Lung (tissue), 12 donors: ENCODE data around the gene MECP2. TPM values are rescaled to one million over a fixed set of nuclear protein-coding genes. Genes with fewer than 3 reads are reported as not detected.

ENCODE experiments used
- ATAC-seq: fragments of 200-7000 bp; cut with Tn5 transposase; one replicate; pipeline ENCODE4 v1.9.1; 2020; ENCODE audit warnings: moderate number of reproducible peaks; ENCODE audit not compliant: insufficient read depth, low FRiP score
- DNase-seq, 3 donors: peaks; one replicate each; pipeline ENCODE4 v3.0.0-alpha.2; 2013 to 2017
- H3K27ac ChIP-seq, 2 donors: one replicate each; pipeline ENCODE4 v1.5.1; 2013; ENCODE audit warnings: mild to moderate bottlenecking in 2 of 2, moderate library complexity in 2 of 2, control low read depth in 1 of 2, inconsistent platforms in 1 of 2, low read depth in 1 of 2, low read length in 1 of 2
- H3K27me3 ChIP-seq, 3 donors: one replicate each; pipeline ENCODE4 v1.5.1; 2013; ENCODE audit warnings: low read length in 2 of 3; ENCODE audit not compliant: control insufficient read depth in 3 of 3, insufficient read depth in 3 of 3
- H3K36me3 ChIP-seq, 4 donors: one replicate each; pipeline ENCODE4 v1.5.1; 2013; ENCODE audit warnings: low read length in 4 of 4, mild to moderate bottlenecking in 1 of 4, moderate library complexity in 1 of 4; ENCODE audit not compliant: control insufficient read depth in 4 of 4, insufficient read depth in 4 of 4
- H3K4me1 ChIP-seq, 5 donors: one replicate each; pipeline ENCODE4 v1.5.1; 2013; ENCODE audit warnings: low read length in 5 of 5, mild to moderate bottlenecking in 2 of 5, moderate library complexity in 1 of 5; ENCODE audit not compliant: control insufficient read depth in 5 of 5, insufficient read depth in 5 of 5
- H3K4me3 ChIP-seq: one replicate; pipeline ENCODE4 v1.5.1; 2013; ENCODE audit warnings: mild to moderate bottlenecking, control low read depth, moderate library complexity
- H3K9ac ChIP-seq, 2 donors: one replicate each; pipeline ENCODE4 v1.5.1; 2013; ENCODE audit warnings: low read length in 2 of 2, control low read depth in 1 of 2; ENCODE audit not compliant: insufficient read depth in 1 of 2
- H3K9me3 ChIP-seq, 4 donors: one replicate each; pipeline ENCODE4 v1.5.1; 2013; ENCODE audit warnings: low read length in 3 of 4, mild to moderate bottlenecking in 1 of 4, moderate library complexity in 1 of 4; ENCODE audit not compliant: control insufficient read depth in 4 of 4, insufficient read depth in 3 of 4
- WGBS, 2 donors: extraction: QIAGEN DNeasy Blood & Tissue Kit; methylation state at CpG; one replicate each; pipeline ENCODE4 v1.1.7; 2013; 5-methylcytosine and 5-hydroxymethylcytosine counted together
- polyA plus RNA-seq, 2 donors: library from polyadenylated mRNA; stranded (reverse); fragments of 200-250 nt; gene quantifications; one replicate each; pipeline ENCODE4 v1.2.1, GENCODE V29; 2013
- total RNA-seq, 2 donors: library from RNA; depleted of rRNA in 1 of 2; stranded (reverse); fragments of >200 nt in 1 of 2; gene quantifications; one replicate each; pipeline ENCODE4 v1.2.1, GENCODE V29; 2014 to 2021
- TF ChIP-seq, protein P1 (sequence below): IDR thresholded peaks from 2 replicates; pipeline ENCODE4 v1.5.1; 2012; ENCODE audit warnings: mild to moderate bottlenecking; ENCODE audit errors: control extremely low read depth, extremely low read depth
- donor health status: control.
- donor health status: control.
- donor health status: Bipolar disorder and iron deficiency.
- donor health status: healthy.
- donor health status: DM: yes; HTN: yes; CAD: no.

MECP2 gene
- total and polyA plus RNA-seq, 4 donors, result 20.4 to 62.9 (median 38.9) TPM

DNA sequence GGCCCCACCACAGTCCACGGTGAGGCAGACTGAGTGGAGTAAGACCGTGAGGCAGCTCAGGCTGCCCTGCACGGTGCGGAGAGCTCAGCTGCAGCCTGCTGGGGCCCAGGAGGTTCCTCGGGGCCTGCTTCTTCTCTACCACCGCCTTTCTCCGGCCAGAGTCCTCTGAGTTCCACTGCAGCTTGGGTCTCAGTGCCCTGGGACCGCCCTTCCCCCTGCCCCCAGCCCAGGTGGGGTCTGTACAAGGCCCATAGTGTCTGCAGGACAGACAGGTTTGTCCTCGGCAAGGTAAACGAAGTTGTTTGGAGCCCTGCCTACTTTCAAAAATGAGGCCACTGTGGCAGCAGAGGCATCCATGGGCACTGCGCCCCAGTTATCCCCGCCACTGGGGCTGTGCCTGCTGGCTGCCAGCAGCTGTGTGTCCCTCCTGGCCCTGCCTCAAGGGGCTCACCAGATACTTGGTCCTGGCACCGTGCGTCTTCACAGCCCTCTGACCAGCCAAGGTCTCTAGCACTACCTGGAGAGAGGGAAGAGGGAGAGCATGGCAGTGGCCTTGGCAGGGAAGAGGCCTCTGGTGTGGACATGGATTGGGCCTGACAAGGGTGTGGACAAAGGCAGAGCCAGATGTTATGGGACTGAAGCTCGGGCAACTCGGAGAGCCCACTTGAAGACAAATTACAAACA, 81.8 kb downstream of the MECP2 start:
- ATAC-seq (no peak), DNase-seq (no peak)
- H3K9me3 ChIP-seq, result peaks cover 0 to 3% (median 0%) of the 10 kb centered on the region in 4 donors
- H3K27me3 ChIP-seq, result no peaks in the 10 kb centered on the region
- peaks cover 2 to 14% (median 4%) of the 10 kb centered on the region in 5 donors for H3K4me1 ChIP-seq
- peaks cover 0 to 28% (median 2%) of the 10 kb centered on the region in 4 donors for H3K36me3 ChIP-seq
- H3K4me3 ChIP-seq, result no peak overlapping the region
- 81 to 87% methylated on average over 8 to 16 of the region's 16 CpGs for WGBS, 2 donors
- no peak overlapping the region for H3K27ac ChIP-seq
- TF ChIP-seq, protein P1, sequence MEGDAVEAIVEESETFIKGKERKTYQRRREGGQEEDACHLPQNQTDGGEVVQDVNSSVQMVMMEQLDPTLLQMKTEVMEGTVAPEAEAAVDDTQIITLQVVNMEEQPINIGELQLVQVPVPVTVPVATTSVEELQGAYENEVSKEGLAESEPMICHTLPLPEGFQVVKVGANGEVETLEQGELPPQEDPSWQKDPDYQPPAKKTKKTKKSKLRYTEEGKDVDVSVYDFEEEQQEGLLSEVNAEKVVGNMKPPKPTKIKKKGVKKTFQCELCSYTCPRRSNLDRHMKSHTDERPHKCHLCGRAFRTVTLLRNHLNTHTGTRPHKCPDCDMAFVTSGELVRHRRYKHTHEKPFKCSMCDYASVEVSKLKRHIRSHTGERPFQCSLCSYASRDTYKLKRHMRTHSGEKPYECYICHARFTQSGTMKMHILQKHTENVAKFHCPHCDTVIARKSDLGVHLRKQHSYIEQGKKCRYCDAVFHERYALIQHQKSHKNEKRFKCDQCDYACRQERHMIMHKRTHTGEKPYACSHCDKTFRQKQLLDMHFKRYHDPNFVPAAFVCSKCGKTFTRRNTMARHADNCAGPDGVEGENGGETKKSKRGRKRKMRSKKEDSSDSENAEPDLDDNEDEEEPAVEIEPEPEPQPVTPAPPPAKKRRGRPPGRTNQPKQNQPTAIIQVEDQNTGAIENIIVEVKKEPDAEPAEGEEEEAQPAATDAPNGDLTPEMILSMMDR, result no peak
- H3K9ac ChIP-seq, result no peak overlapping the region

GRCh38 chrX:154014429-154015380, 82.8 kb downstream of the MECP2 start:
- Histone ChIP-seq H3K4me3 (no peak overlapping the region), H3K27ac (no peak overlapping the region), H3K9ac (no peak overlapping the region), H3K4me1 (peaks cover 0 to 8% (median 3%) of the 10 kb centered on the region in 5 donors), H3K9me3 (peaks cover 0 to 3% (median 0%) of the 10 kb centered on the region in 4 donors), H3K36me3 (peaks cover 0 to 28% (median 2%) of the 10 kb centered on the region in 4 donors), H3K27me3 (no peaks in the 10 kb centered on the region)
- ATAC-seq (no peak), DNase-seq (no peak)
- TF ChIP-seq, protein P1, result no peak
- 75 to 84% methylated on average over 14 to 24 of the region's 24 CpGs for WGBS, 2 donors

DNA sequence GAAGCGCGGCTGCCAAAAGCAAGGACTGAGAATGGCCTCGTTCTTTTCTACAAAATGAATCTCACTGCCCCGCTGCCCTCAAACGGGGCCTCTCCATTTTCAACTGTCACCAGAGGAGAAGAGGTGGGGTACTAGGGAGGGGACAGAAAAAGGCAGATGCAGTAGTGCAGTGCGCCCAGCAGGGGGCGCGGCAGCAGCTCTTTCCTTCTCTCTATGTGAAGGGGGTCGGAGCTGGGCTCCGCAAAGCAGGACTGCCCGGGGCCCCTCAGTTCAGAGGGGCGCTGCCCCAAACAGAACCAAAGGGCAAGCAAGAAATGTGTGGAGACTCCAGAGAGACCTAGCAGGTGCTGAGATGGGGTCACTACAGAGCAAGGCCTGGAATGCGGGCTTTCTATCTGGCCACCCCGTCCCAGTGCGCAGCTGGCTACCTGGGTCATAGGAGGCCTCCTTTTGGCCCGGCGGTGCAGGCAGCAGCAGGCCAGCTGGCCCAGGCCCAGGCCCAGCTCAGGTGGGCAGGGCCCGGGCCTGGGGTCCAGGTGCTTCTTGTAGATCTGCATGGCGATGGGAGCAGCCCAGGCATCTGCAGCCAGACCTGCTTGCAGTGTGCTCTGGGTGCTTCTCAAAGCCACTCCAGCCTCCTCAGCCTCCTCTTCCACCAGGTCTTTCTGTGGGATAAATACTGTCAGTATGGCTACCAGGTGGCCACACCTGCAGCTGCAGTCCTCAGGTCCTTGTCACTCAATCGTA, 83.7 kb downstream of the MECP2 start:
- peaks cover 0 to 7% (median 3%) of the 10 kb centered on the region in 5 donors for H3K4me1 ChIP-seq
- no peaks in the 10 kb centered on the region for H3K27me3 ChIP-seq
- peaks cover 0 to under 1% (median 0%) of the 10 kb centered on the region in 4 donors for H3K9me3 ChIP-seq
- 43 to 49% methylated on average over 16 to 20 of the region's 20 CpGs for WGBS, 2 donors
- TF ChIP-seq, protein P1, result peak; percentile 69
- no peak overlapping the region for H3K27ac ChIP-seq
- ATAC-seq (peak; percentile 61), DNase-seq (peak; percentile 47 to 62 (median 61))
- no peak overlapping the region for H3K4me3 ChIP-seq
- peaks cover 0 to 28% (median 2%) of the 10 kb centered on the region in 4 donors for H3K36me3 ChIP-seq
- no peak overlapping the region for H3K9ac ChIP-seq
